ENCODE data around the gene CHL1.

The CHL1 gene

GRCh38 chr3:317012-317411 is 120.4 kb downstream of the CHL1 start:
- no peaks in the 10 kb centered on the region for H3K4me1 ChIP-seq (ENCODE audit: control insufficient read depth, insufficient read depth, low read length)
- no peak overlapping the region for H3K9ac ChIP-seq (ENCODE audit: low read depth, low read length)
- H3K27me3 ChIP-seq (ENCODE audit: control insufficient read depth, insufficient read depth, low read length): no peaks in the 10 kb centered on the region
- H3K4me3 ChIP-seq (ENCODE audit: low read depth, low read length): no peak overlapping the region
- no peaks in the 10 kb centered on the region for H3K36me3 ChIP-seq (ENCODE audit: control insufficient read depth, insufficient read depth, low read length)
- H3K9me3 ChIP-seq (ENCODE audit: control insufficient read depth, insufficient read depth, low read length): no peaks in the 10 kb centered on the region

GRCh38 chr3:318903-319302 is 122.3 kb downstream of the CHL1 start:
- Histone ChIP-seq H3K27me3 (ENCODE audit: control insufficient read depth, insufficient read depth, low read length) (no peaks in the 10 kb centered on the region), H3K4me1 (ENCODE audit: control insufficient read depth, insufficient read depth, low read length) (no peaks in the 10 kb centered on the region), H3K9ac (ENCODE audit: low read depth, low read length) (no peak overlapping the region), H3K36me3 (ENCODE audit: control insufficient read depth, insufficient read depth, low read length) (no peaks in the 10 kb centered on the region), H3K9me3 (ENCODE audit: control insufficient read depth, insufficient read depth, low read length) (no peaks in the 10 kb centered on the region), H3K4me3 (ENCODE audit: low read depth, low read length) (no peak overlapping the region)

- Histone ChIP-seq H3K4me1 (ENCODE audit: control insufficient read depth, insufficient read depth, low read length) (no peaks in the 10 kb centered on the region), H3K9ac (ENCODE audit: low read depth, low read length) (no peak overlapping the region), H3K4me3 (ENCODE audit: low read depth, low read length) (no peak overlapping the region), H3K9me3 (ENCODE audit: control insufficient read depth, insufficient read depth, low read length) (no peaks in the 10 kb centered on the region), H3K36me3 (ENCODE audit: control insufficient read depth, insufficient read depth, low read length) (no peaks in the 10 kb centered on the region), H3K27me3 (ENCODE audit: control insufficient read depth, insufficient read depth, low read length) (no peaks in the 10 kb centered on the region)
Observed at GRCh38 chr3:324423-324822, 127.9 kb downstream of the CHL1 start.

GRCh38 chr3:325495-325894 is 128.9 kb downstream of the CHL1 start:
- Histone ChIP-seq H3K27me3 (ENCODE audit: control insufficient read depth, insufficient read depth, low read length) (no peaks in the 10 kb centered on the region), H3K4me3 (ENCODE audit: low read depth, low read length) (no peak overlapping the region), H3K9me3 (ENCODE audit: control insufficient read depth, insufficient read depth, low read length) (no peaks in the 10 kb centered on the region), H3K9ac (ENCODE audit: low read depth, low read length) (no peak overlapping the region), H3K4me1 (ENCODE audit: control insufficient read depth, insufficient read depth, low read length) (no peaks in the 10 kb centered on the region), H3K36me3 (ENCODE audit: control insufficient read depth, insufficient read depth, low read length) (no peaks in the 10 kb centered on the region)

GRCh38 chr3:330494-331115 is 134.0 kb downstream of the CHL1 start:
- Histone ChIP-seq H3K4me3 (ENCODE audit: low read depth, low read length) (no peak overlapping the region), H3K9me3 (ENCODE audit: control insufficient read depth, insufficient read depth, low read length) (no peaks in the 10 kb centered on the region), H3K4me1 (ENCODE audit: control insufficient read depth, insufficient read depth, low read length) (no peaks in the 10 kb centered on the region), H3K9ac (ENCODE audit: low read depth, low read length) (no peak overlapping the region), H3K27me3 (ENCODE audit: control insufficient read depth, insufficient read depth, low read length) (no peaks in the 10 kb centered on the region), H3K36me3 (ENCODE audit: control insufficient read depth, insufficient read depth, low read length) (no peaks in the 10 kb centered on the region)

GRCh38 chr3:331881-332280 is 135.3 kb downstream of the CHL1 start:
- Histone ChIP-seq H3K36me3 (ENCODE audit: control insufficient read depth, insufficient read depth, low read length) (no peaks in the 10 kb centered on the region), H3K9ac (ENCODE audit: low read depth, low read length) (no peak overlapping the region), H3K27me3 (ENCODE audit: control insufficient read depth, insufficient read depth, low read length) (no peaks in the 10 kb centered on the region), H3K4me1 (ENCODE audit: control insufficient read depth, insufficient read depth, low read length) (no peaks in the 10 kb centered on the region), H3K4me3 (ENCODE audit: low read depth, low read length) (no peak overlapping the region), H3K9me3 (ENCODE audit: control insufficient read depth, insufficient read depth, low read length) (no peaks in the 10 kb centered on the region)

GRCh38 chr3:332701-333100 is 136.1 kb downstream of the CHL1 start:
- Histone ChIP-seq H3K9me3 (ENCODE audit: control insufficient read depth, insufficient read depth, low read length) (no peaks in the 10 kb centered on the region), H3K4me3 (ENCODE audit: low read depth, low read length) (no peak overlapping the region), H3K4me1 (ENCODE audit: control insufficient read depth, insufficient read depth, low read length) (no peaks in the 10 kb centered on the region), H3K9ac (ENCODE audit: low read depth, low read length) (no peak overlapping the region), H3K27me3 (ENCODE audit: control insufficient read depth, insufficient read depth, low read length) (no peaks in the 10 kb centered on the region), H3K36me3 (ENCODE audit: control insufficient read depth, insufficient read depth, low read length) (no peaks in the 10 kb centered on the region)

GRCh38 chr3:335240-335639 is 138.7 kb downstream of the CHL1 start:
- Histone ChIP-seq H3K4me1 (ENCODE audit: control insufficient read depth, insufficient read depth, low read length) (no peaks in the 10 kb centered on the region), H3K9ac (ENCODE audit: low read depth, low read length) (no peak overlapping the region), H3K36me3 (ENCODE audit: control insufficient read depth, insufficient read depth, low read length) (no peaks in the 10 kb centered on the region), H3K9me3 (ENCODE audit: control insufficient read depth, insufficient read depth, low read length) (no peaks in the 10 kb centered on the region), H3K4me3 (ENCODE audit: low read depth, low read length) (no peak overlapping the region), H3K27me3 (ENCODE audit: control insufficient read depth, insufficient read depth, low read length) (no peaks in the 10 kb centered on the region)

- no peaks in the 10 kb centered on the region for H3K27me3 ChIP-seq (ENCODE audit: control insufficient read depth, insufficient read depth, low read length)
- H3K9me3 ChIP-seq (ENCODE audit: control insufficient read depth, insufficient read depth, low read length): no peaks in the 10 kb centered on the region
Observed at GRCh38 chr3:339351-339750, 142.8 kb downstream of the CHL1 start.

GRCh38 chr3:341998-342397 is 145.4 kb downstream of the CHL1 start:
- H3K36me3 ChIP-seq (ENCODE audit: control insufficient read depth, insufficient read depth, low read length): no peaks in the 10 kb centered on the region
- H3K4me1 ChIP-seq (ENCODE audit: control insufficient read depth, insufficient read depth, low read length): no peaks in the 10 kb centered on the region
- no peak overlapping the region for H3K9ac ChIP-seq (ENCODE audit: low read depth, low read length)
- H3K9me3 ChIP-seq (ENCODE audit: control insufficient read depth, insufficient read depth, low read length): no peaks in the 10 kb centered on the region
- H3K4me3 ChIP-seq (ENCODE audit: low read depth, low read length): no peak overlapping the region
- no peaks in the 10 kb centered on the region for H3K27me3 ChIP-seq (ENCODE audit: control insufficient read depth, insufficient read depth, low read length)

More at GRCh38 chr3:339351-339750, 142.8 kb downstream of the CHL1 start:
- no peaks in the 10 kb centered on the region for H3K36me3 ChIP-seq (ENCODE audit: control insufficient read depth, insufficient read depth, low read length)
- no peak overlapping the region for H3K9ac ChIP-seq (ENCODE audit: low read depth, low read length)
- H3K4me3 ChIP-seq (ENCODE audit: low read depth, low read length): no peak overlapping the region
- H3K4me1 ChIP-seq (ENCODE audit: control insufficient read depth, insufficient read depth, low read length): no peaks in the 10 kb centered on the region

GRCh38 chr3:346186-346585 is 149.6 kb downstream of the CHL1 start:
- no peaks in the 10 kb centered on the region for H3K4me1 ChIP-seq (ENCODE audit: control insufficient read depth, insufficient read depth, low read length)
- no peaks in the 10 kb centered on the region for H3K27me3 ChIP-seq (ENCODE audit: control insufficient read depth, insufficient read depth, low read length)
- no peaks in the 10 kb centered on the region for H3K9me3 ChIP-seq (ENCODE audit: control insufficient read depth, insufficient read depth, low read length)
- no peak overlapping the region for H3K4me3 ChIP-seq (ENCODE audit: low read depth, low read length)
- no peaks in the 10 kb centered on the region for H3K36me3 ChIP-seq (ENCODE audit: control insufficient read depth, insufficient read depth, low read length)
- H3K9ac ChIP-seq (ENCODE audit: low read depth, low read length): no peak overlapping the region

- no peaks in the 10 kb centered on the region for H3K4me1 ChIP-seq (ENCODE audit: control insufficient read depth, insufficient read depth, low read length)
- H3K9ac ChIP-seq (ENCODE audit: low read depth, low read length): no peak overlapping the region
- H3K4me3 ChIP-seq (ENCODE audit: low read depth, low read length): no peak overlapping the region
- H3K9me3 ChIP-seq (ENCODE audit: control insufficient read depth, insufficient read depth, low read length): no peaks in the 10 kb centered on the region
- no peaks in the 10 kb centered on the region for H3K36me3 ChIP-seq (ENCODE audit: control insufficient read depth, insufficient read depth, low read length)
- no peaks in the 10 kb centered on the region for H3K27me3 ChIP-seq (ENCODE audit: control insufficient read depth, insufficient read depth, low read length)
Observed at GRCh38 chr3:347581-347980, 151.0 kb downstream of the CHL1 start.
